GM23338 (cell line): ENCODE results near the gene ZNF513.

ENCODE experiments used
- CREB1 ChIP-seq: fragments of 250-450 bp; sonication (Bioruptor Pico); IDR thresholded peaks from 2 replicates; pipeline ENCODE4 v1.5.0; 2020; ENCODE audit warnings: low read depth, mild to moderate bottlenecking, moderate library complexity
- CTCF ChIP-seq, 2 experiments: fragments of 200-600 bp in 1 of 2; sonication (generic) in 1 of 2; conservative IDR thresholded peaks; 2 replicates each; pipeline versions ENCODE4 v1.5.1 to v1.6.1; 2016 to 2017; ENCODE audit warnings: antibody characterized with exemption in 2 of 2, low read depth in 2 of 2, mild to moderate bottlenecking in 2 of 2, moderate library complexity in 1 of 2
- ETS1 ChIP-seq: IDR thresholded peaks from 2 replicates; pipeline ENCODE4 v1.6.1; 2016; ENCODE audit warnings: antibody characterized with exemption
- EZH2 ChIP-seq: fragments of 200-600 bp; sonication (generic); IDR thresholded peaks from one replicate; pipeline ENCODE4 v1.8.0; 2017; ENCODE audit warnings: antibody characterized with exemption, mild to moderate bottlenecking, low read depth; ENCODE audit not compliant: unreplicated experiment
- EZH2phosphoT487 ChIP-seq: fragments of 200-600 bp; sonication (generic); IDR thresholded peaks from one replicate; pipeline ENCODE4 v1.8.1; 2018; ENCODE audit warnings: antibody characterized with exemption; ENCODE audit not compliant: unreplicated experiment
- JUNB ChIP-seq: IDR thresholded peaks from one replicate; pipeline ENCODE4 v1.6.1; 2016; ENCODE audit warnings: antibody characterized with exemption; ENCODE audit not compliant: unreplicated experiment
- NANOG ChIP-seq: IDR thresholded peaks from 2 replicates; pipeline ENCODE4 v1.6.1; 2016; ENCODE audit warnings: antibody characterized with exemption, borderline replicate concordance
- POLR2AphosphoS5 ChIP-seq: IDR thresholded peaks from 2 replicates; pipeline ENCODE4 v1.6.1; 2016; ENCODE audit warnings: antibody characterized with exemption, low read depth
- REST ChIP-seq: IDR thresholded peaks from one replicate; pipeline ENCODE4 v1.6.1; 2018; ENCODE audit warnings: antibody characterized with exemption; ENCODE audit not compliant: unreplicated experiment
- ZNF114 ChIP-seq: fragments of 250-450 bp; sonication (Bioruptor Pico); IDR thresholded peaks from 2 replicates; pipeline ENCODE4 v1.5.0; 2020; ENCODE audit warnings: mild to moderate bottlenecking, moderate library complexity
- ZNF331 ChIP-seq: fragments of 250-450 bp; sonication (Bioruptor Pico); IDR thresholded peaks from 2 replicates; pipeline ENCODE4 v1.5.0; 2020; ENCODE audit warnings: low read depth, mild to moderate bottlenecking, moderate library complexity
- ZNF462 ChIP-seq: fragments of 250-450 bp; sonication (Bioruptor Pico); IDR thresholded peaks from 2 replicates; pipeline ENCODE4 v1.5.0; 2020; ENCODE audit warnings: mild to moderate bottlenecking, moderate library complexity

GRCh38 chr2:27373567-27373966 lies 7.0 kb downstream of the ZNF513 start:
- TF ChIP-seq CTCF (conservative IDR thresholded peaks at IDR 0.05; ENCODE audit: low read depth in 2 of 2) (no peak), EZH2 (no peak), REST (no peak), POLR2AphosphoS5 (no peak), CREB1 (CRISPR knock-in tag) (no peak), ZNF331 (CRISPR knock-in tag) (no peak), JUNB (no peak), ZNF114 (CRISPR knock-in tag) (no peak), EZH2phosphoT487 (no peak), ZNF462 (CRISPR knock-in tag) (no peak), NANOG (no peak), ETS1 (no peak)
